ENCODE data around the gene SLC15A1.

The SLC15A1 gene

DNA sequence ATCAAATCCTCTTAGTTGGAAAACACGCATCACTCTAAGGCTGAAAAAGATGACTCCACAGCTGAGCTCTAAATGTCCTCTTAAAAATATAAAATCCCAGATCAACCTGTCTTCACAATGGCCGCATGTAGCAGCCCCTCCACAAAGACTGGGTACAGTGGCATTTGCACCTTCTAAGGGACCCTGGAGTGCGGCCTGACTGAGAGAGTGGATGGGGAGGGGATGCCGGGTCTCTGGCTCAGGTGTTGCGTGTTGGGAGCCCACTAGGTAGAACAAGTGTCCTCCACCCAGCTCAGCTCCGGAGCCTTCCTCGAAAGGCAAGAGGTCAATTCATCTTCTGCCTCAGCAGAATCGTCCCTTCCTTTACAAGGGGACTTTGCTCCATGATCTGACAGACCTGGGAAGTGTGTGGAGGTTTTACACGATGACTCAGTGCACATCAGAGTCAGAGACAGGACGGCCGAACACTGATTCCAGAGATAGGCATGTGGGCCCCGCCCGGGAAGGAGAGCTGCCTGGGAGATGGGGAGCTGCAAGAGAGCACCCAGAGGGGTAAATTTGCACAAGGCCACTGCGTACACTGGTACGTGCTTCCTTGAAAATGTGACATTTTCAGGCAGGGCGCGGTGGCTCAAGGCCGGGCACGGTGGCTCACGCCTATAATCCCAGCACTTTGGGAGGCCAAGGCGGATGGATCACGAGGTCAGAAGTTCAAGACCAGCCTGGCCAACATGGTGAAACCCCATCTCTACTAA lies 23.5 kb upstream of the SLC15A1 start:
- TF ChIP-seq, protein P1, sequence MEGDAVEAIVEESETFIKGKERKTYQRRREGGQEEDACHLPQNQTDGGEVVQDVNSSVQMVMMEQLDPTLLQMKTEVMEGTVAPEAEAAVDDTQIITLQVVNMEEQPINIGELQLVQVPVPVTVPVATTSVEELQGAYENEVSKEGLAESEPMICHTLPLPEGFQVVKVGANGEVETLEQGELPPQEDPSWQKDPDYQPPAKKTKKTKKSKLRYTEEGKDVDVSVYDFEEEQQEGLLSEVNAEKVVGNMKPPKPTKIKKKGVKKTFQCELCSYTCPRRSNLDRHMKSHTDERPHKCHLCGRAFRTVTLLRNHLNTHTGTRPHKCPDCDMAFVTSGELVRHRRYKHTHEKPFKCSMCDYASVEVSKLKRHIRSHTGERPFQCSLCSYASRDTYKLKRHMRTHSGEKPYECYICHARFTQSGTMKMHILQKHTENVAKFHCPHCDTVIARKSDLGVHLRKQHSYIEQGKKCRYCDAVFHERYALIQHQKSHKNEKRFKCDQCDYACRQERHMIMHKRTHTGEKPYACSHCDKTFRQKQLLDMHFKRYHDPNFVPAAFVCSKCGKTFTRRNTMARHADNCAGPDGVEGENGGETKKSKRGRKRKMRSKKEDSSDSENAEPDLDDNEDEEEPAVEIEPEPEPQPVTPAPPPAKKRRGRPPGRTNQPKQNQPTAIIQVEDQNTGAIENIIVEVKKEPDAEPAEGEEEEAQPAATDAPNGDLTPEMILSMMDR (IDR thresholded peaks at IDR 0.05; ENCODE audit: control insufficient read depth, extremely low read depth, insufficient read depth) = no peak
- no peak for DNase-seq (ENCODE audit: low read depth)
- H3K4me3 ChIP-seq (ENCODE audit: low read depth, low read length) = no peak overlapping the region

DNA sequence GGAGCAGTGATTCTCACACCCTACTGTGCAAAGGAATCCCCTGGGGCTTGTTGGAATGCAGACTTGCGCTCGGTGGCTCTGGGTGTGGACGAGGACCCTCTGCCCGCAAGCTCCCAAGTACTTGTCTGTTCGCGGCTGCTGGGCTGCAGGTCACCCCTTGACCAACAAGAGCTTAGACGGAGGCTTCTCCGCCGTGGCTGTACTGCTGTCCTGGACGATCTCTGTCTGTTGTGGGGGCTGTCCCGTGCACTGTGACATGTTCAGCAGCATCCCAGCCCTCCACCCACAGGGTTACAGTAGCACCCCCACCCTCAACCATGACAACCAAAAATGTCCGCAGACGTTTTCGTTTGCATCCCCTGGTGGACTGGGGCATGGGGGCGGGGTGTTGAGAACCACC lies 22.9 kb upstream of the SLC15A1 start:
- TF ChIP-seq, protein P1 (IDR thresholded peaks at IDR 0.05; ENCODE audit: control insufficient read depth, extremely low read depth, insufficient read depth) = no peak
- DNase-seq (ENCODE audit: low read depth) = no peak
- H3K4me3 ChIP-seq (ENCODE audit: low read depth, low read length) = no peak overlapping the region

DNA sequence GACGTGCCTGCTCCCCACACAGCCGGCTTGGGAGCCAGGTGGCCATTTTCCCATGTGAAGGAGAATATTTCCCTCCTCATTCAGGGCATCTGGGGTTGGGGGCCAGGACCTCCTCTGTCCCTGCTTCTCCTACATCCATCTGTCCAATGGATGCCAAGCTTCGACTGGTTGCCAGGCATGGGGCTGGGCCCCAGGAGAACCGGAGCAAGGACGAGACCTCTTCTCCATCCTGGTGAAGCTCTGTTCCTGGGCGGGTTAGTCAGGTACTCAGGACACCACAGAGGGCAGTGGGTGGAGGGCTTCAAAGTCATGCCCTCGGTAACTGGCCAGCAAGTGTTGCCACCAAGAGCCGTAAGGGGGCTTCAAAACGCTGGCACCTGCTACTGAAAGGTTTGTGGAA lies 22.3 kb upstream of the SLC15A1 start:
- no peak overlapping the region for H3K4me3 ChIP-seq (ENCODE audit: low read depth, low read length)
- no peak for DNase-seq (ENCODE audit: low read depth)

DNA sequence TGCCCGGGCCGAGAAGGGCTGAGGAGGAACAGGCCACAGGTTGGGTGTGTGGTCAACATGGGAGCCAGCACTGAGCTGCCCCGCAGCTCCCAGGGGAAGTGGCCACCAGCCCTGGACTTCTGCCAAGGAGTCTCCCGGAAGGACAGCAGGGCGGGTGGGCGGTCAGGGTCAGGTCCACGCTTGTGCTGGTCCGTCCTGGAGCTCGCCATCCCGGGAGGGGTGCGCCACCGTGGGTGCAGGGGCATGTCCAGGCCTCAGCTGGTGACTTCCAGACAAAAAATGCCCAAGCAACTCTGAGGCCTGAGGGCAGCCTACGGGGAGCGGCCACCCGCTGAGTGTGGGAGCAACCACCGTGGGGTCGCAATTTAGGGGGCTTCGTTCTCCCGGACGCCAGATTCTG lies 21.4 kb upstream of the SLC15A1 start:
- TF ChIP-seq, protein P1 (IDR thresholded peaks at IDR 0.05; ENCODE audit: control insufficient read depth, extremely low read depth, insufficient read depth) = no peak
- no peak for DNase-seq (ENCODE audit: low read depth)
- H3K4me3 ChIP-seq (ENCODE audit: low read depth, low read length) = no peak overlapping the region

More for the DNA sequence above, 22.3 kb upstream of the SLC15A1 start:
- TF ChIP-seq, protein P1 (IDR thresholded peaks at IDR 0.05; ENCODE audit: control insufficient read depth, extremely low read depth, insufficient read depth) = no peak

DNA sequence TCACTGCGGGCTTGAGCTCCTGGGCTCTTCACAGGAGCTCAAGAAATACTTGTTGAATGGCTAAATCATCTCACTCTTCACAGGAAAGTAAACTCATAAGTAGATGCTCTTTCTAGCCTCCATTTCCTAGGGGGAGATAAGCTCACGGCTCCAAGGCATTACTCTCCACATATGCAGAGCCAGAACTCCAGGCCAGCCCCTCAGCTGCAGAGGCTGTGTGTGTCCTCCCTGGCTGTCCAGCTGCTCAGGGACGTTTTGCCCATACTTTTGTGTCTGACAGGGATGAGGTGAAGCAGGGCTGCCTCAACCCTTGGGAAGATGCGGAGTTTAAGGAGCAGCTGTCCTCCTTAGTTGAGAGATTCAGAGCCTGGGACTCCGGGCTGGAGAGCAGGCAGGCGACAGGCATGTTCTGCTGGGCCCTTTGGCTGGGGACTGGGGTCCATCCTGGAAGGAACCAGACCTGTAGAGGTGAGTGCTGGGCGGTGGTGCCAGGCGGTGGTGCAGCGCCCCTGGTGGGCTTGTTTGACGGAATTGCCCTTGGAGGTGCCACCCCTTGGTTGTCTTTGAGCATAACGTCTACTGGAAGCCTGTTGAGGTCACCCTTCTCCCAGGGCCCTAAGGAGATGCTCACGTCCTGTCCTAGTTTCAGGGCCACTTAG lies 20.5 kb upstream of the SLC15A1 start:
- DNase-seq (ENCODE audit: low read depth) = no peak
- no peak overlapping the region for H3K4me3 ChIP-seq (ENCODE audit: low read depth, low read length)
- TF ChIP-seq, protein P1 (IDR thresholded peaks at IDR 0.05; ENCODE audit: control insufficient read depth, extremely low read depth, insufficient read depth) = no peak

DNA sequence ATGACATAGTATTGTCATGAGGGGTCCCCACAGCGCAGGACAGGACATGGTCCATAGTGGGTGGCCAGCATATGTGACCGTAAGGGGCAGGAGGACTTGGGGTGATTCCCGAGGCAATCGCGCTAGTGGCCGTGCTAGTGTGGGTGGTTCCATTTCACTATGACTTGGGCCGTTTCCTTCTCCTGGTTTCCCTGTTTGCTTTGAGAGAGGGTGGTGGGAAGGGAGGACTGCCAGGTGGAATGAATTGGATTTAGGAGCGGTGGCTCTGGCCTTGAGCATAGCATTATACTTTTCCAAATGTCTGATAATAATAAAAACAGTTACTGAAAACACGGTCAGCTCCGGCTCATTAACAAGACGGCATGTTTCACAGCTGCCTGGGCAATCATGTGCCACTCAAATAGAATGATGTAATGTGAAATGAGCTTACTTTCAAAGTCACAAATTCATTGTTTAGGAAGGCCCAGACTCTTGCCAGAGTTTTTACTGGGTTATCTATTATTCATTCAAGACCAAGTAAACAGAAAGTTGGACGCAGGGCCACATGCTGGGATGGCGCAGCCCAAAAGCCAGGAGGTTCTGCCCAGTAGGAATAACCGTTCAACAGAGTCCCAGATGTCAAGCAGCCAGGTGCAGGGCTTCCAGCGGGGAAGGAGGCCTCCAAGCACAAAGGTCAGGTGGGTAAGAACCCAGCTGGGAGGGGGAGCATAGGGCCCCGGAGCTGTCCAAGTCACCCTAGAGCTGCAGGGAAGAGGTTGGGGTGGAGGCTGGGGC lies 19.6 kb upstream of the SLC15A1 start:
- DNase-seq (ENCODE audit: low read depth) = no peak
- H3K4me3 ChIP-seq (ENCODE audit: low read depth, low read length) = no peak overlapping the region
- TF ChIP-seq, protein P1 (IDR thresholded peaks at IDR 0.05; ENCODE audit: control insufficient read depth, extremely low read depth, insufficient read depth) = no peak
